GM10248 (cell line): Measurements from ENCODE around the gene ARPP21.

Experiments
- CTCF ChIA-PET: fragments of 300-600 bp; sonication (Branson Sonifier 250); formaldehyde crosslinking; extraction: SDS; loops from one replicate; lab custom pipeline; 2021; ENCODE audit warnings: antibody characterized with exemption; lab: Yijun Ruan, JAX
- POLR2A ChIA-PET: fragments of 350-650 bp; sonication (Branson Sonifier 250); formaldehyde crosslinking; extraction: SDS; loops from one replicate; lab custom pipeline; 2020; ENCODE audit warnings: antibody characterized with exemption; lab: Yijun Ruan, JAX
- DNase-seq: peaks from one replicate; pipeline ENCODE4 v3.0.0; 2012; ENCODE audit errors: extremely low spot score
- TF ChIP-seq, protein P1 (sequence below): IDR thresholded peaks from 2 replicates; pipeline ENCODE4 v1.5.1; 2012; ENCODE audit warnings: mild to moderate bottlenecking, low read depth; ENCODE audit errors: extremely low read depth, missing control alignments, control extremely low read depth

ARPP21 gene

DNA sequence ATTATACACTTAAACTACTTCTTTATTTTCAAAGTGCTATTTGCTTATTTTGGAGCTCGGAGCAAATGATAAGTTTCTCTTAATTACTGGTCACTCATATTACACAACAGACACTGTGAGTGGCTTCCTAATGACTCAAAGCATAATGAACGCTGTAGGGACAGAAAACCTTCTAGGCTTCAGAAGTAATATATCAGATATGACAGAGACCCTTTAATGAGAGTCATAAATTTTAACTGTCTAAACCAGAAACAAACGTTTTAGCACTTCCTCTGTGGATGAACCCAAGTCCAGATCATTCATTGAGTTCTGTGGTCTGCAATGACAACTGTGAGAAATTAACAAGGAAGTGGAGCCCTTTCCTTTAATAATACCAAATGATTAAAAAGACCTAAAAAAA, 66.6 kb downstream of the ARPP21 start:
- no peak for DNase-seq
- POLR2A ChIA-PET: no interaction called here
- TF ChIP-seq, protein P1, sequence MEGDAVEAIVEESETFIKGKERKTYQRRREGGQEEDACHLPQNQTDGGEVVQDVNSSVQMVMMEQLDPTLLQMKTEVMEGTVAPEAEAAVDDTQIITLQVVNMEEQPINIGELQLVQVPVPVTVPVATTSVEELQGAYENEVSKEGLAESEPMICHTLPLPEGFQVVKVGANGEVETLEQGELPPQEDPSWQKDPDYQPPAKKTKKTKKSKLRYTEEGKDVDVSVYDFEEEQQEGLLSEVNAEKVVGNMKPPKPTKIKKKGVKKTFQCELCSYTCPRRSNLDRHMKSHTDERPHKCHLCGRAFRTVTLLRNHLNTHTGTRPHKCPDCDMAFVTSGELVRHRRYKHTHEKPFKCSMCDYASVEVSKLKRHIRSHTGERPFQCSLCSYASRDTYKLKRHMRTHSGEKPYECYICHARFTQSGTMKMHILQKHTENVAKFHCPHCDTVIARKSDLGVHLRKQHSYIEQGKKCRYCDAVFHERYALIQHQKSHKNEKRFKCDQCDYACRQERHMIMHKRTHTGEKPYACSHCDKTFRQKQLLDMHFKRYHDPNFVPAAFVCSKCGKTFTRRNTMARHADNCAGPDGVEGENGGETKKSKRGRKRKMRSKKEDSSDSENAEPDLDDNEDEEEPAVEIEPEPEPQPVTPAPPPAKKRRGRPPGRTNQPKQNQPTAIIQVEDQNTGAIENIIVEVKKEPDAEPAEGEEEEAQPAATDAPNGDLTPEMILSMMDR: no peak
- CTCF ChIA-PET: interaction anchor here (1.0 kb wide), 1 partner anchor 18 kb away, joined by 3 read pairs; no protein-coding TSS in a partner anchor

DNA sequence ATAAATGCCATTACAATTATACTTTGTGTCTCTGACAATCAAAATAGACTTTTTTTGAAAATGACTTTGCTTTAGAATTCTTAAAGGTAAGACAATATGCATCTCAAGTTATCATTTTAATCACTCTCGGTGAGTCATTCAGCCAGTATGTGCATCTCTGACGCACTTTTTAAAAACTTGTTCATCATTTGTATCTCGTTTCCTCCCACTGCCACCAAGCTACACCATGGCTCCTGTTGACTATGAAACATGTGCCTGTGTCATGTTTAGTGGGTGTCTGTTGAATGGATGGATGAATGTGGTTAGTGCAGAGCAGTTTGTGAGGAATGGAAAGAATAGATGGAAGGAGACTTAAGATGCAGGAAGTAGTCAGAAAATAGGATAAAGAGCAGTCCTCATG, 68.6 kb downstream of the ARPP21 start:
- ChIA-PET POLR2A (no interaction called here), CTCF (no interaction called here)
- DNase-seq: no peak
- TF ChIP-seq, protein P1: no peak

DNA sequence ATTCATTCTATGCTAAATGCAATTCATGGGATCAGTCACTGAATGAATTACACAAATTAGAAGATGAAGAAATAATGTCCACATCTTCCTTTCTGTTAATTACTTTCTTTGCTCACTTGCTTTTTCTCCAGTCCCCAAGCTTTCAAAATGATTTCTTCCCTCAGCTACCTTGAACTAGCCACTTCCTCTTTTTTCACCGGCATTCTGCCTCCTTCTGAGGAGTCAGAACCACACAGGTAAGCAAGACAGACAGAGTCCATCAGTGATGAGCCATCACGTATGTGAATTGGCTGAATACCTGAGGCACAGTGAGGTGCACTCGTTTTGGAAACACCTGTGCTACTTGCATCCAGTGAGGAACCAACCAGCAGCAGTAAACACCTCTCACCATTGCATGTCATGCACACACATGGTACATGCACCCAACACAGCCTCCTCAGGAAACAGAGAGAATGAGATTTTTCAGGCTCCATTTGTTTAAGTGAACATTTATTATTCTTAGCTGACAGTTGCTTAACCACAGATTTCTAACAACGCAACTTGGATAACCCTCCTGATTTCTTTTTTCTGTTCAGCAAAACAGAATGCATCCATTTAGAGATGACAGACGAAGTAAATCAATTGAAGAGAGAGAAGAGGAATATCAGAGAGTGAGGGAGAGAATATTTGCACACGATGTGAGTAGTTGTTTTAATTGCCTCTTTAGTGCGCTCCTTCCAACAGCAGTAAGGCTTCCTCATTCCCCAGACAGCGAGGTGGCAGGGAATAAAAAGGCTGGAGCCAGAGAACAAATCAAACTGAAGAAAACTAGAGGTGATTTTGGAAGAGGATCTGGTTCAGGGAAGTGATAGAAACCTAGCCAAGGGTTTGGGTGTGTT, 69.3 kb downstream of the ARPP21 start:
- ChIA-PET POLR2A (no interaction called here), CTCF (no interaction called here)
- DNase-seq: no peak
- TF ChIP-seq, protein P1: no peak

DNA sequence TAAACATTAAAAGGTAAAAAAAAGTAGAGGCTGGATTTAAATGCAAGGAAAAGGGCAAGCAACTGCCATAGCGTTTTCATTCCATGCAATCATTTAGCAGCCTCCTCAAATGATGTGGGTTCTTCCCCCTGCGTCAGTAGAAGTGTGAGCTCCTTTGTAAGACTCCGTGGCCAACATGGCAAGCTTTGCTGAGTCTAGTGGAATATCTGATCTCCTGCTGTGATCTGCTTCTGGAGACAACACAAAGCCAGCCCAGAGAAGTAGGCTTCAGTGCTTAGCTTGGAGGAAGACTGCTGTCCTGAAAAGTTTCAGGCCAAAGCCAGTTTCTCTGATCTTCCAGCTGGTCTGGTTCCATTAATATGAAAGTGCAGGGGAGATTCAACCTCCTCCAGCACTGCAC, 70.4 kb downstream of the ARPP21 start:
- no peak for DNase-seq
- ChIA-PET POLR2A (no interaction called here), CTCF (no interaction called here)
- TF ChIP-seq, protein P1: no peak

DNA sequence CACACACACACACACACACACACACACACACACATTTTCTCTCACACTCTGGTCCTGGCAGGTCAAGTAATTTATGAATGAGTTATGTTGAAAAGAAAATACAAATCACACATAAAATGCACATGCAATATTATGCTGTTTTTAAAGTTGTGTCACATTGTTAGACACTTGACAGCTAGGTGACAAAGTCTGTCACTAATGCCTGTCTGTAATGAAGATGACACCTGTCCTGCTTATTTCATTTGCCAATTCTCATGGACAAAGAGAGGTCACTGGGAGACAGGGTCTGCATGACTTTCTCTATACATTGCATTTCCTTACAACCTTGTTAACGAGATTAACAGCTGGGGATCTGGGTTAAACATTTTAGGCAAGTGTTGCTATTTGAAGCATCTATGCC, 71.2 kb downstream of the ARPP21 start:
- CTCF ChIA-PET: interaction anchor here (1.0 to 1.2 kb wide), 3 partner anchors 19 to 29 kb away, joined by 3 read pairs; no protein-coding TSS in a partner anchor
- POLR2A ChIA-PET: no interaction called here

DNA sequence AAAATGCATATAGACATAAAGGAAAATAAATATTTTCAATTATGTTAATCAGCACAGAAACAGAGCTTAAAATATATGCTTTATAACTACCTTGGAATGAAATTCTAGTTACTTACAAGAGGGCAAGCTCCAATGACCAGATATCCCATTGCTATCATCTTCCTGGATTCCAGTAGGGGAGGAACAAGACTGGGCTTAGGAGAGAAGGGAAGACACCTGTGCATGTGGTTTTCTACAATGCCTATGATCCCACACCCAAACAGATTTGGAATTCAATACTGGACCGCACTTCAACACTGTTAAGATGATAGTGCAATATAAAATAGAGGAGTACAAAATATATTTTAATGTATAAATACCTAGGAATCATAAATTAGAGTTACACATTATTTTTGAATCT, 79.6 kb downstream of the ARPP21 start:
- POLR2A ChIA-PET: no interaction called here
- TF ChIP-seq, protein P1: no peak
- CTCF ChIA-PET: no interaction called here
- no peak for DNase-seq

More for the DNA sequence above, 71.2 kb downstream of the ARPP21 start:
- no peak for DNase-seq
- TF ChIP-seq, protein P1: no peak

DNA sequence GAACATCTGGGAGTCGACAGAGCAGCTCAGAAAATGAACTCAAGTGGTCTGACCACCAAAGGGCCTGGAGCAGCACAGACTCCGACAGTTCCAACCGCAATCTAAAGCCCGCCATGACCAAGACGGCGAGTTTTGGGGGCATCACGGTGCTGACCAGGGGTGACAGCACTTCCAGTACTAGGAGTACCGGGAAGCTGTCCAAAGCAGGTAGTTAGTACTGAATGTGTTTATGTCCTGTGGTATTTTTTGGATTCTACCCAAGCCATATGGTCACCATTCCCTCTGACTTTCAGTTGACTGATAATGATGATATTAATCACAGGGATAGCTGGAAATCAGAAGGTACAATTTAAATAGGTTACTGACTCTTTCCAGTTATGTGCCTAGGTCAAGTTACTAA, 82.3 kb downstream of the ARPP21 start:
- CTCF ChIA-PET: no interaction called here
- DNase-seq: no peak
- TF ChIP-seq, protein P1: no peak
- POLR2A ChIA-PET: no interaction called here
